Suprapubic skin (tissue), 4 donors: ENCODE results near the gene MAPK7. TPM values are rescaled to one million over a fixed set of nuclear protein-coding genes. Genes with fewer than 3 reads are reported as not detected.

Experiments used
- DNase-seq, 2 donors: peaks; one replicate each; pipeline ENCODE4 v3.0.0-alpha.2; 2019; ENCODE audit warnings: low spot score in 2 of 2
- H3K27ac ChIP-seq: fragments of 200-600 bp; sonication (generic); one replicate; pipeline ENCODE4 v1.5.1; 2019
- H3K27me3 ChIP-seq: fragments of 200-600 bp; sonication (generic); one replicate; pipeline ENCODE4 v1.5.1; 2019
- H3K36me3 ChIP-seq: fragments of 200-600 bp; sonication (generic); one replicate; pipeline ENCODE4 v1.5.1; 2019
- H3K4me1 ChIP-seq: fragments of 200-600 bp; sonication (generic); one replicate; pipeline ENCODE4 v1.5.1; 2019
- H3K4me3 ChIP-seq: fragments of 200-600 bp; sonication (generic); one replicate; pipeline ENCODE4 v1.5.1; 2019; ENCODE audit warnings: mild to moderate bottlenecking
- H3K9me3 ChIP-seq: fragments of 200-600 bp; sonication (generic); one replicate; pipeline ENCODE4 v1.5.1; 2019
- CTCF ChIP-seq, 2 donors: fragments of 200-600 bp in 1 of 2; fragments of 450-650 bp in 1 of 2; sonication (generic) in 1 of 2; IDR thresholded peaks; one replicate each; pipeline ENCODE4 v1.5.1; 2016 to 2019; ENCODE audit warnings: antibody characterized with exemption in 2 of 2, mild to moderate bottlenecking in 1 of 2, moderate library complexity in 1 of 2
- EP300 ChIP-seq: sonication (generic); formaldehyde crosslinking; IDR thresholded peaks from one replicate; pipeline ENCODE4 v1.6.1; 2017; ENCODE audit warnings: antibody characterized with exemption
- POLR2A ChIP-seq, 2 donors: fragments of 450-650 bp; IDR thresholded peaks; one replicate each; pipeline ENCODE4 v1.6.1; 2017; ENCODE audit warnings: antibody characterized with exemption in 2 of 2, mild to moderate bottlenecking in 2 of 2, moderate library complexity in 2 of 2
- POLR2AphosphoS5 ChIP-seq, 3 donors: sonication (generic); formaldehyde crosslinking; IDR thresholded peaks; one replicate each; pipeline ENCODE4 v1.6.1; 2017; ENCODE audit warnings: antibody characterized with exemption in 3 of 3
- WGBS: methylation state at CpG from one replicate; pipeline ENCODE4 v1.1.5; 2018; 5-methylcytosine and 5-hydroxymethylcytosine counted together
- total RNA-seq, 4 donors: library from RNA; depleted of rRNA; stranded (reverse); fragments of >200 nt; gene quantifications; one replicate each; pipeline ENCODE4 v1.1.0, GENCODE V29; 2016

Gene MAPK7
- total RNA-seq, 4 donors from 2014 or later: 30.9 to 47.1 (median 43.6) TPM

GRCh38 chr17:19361944-19362276 lies 16.4 kb upstream of the MAPK7 start:
- no peak for DNase-seq
- 17% methylated on average over 16 of the region's 16 CpGs for WGBS
- Histone ChIP-seq H3K36me3 (peaks cover 8% of the 10 kb centered on the region), H3K27ac (peak overlapping the region; percentile 75), H3K27me3 (no peaks in the 10 kb centered on the region), H3K4me1 (peaks cover 22% of the 10 kb centered on the region), H3K4me3 (peak overlapping the region; percentile 75), H3K9me3 (no peaks in the 10 kb centered on the region)
- no peak for TF ChIP-seq POLR2A (IDR thresholded peaks at IDR 0.05)
- no peak for TF ChIP-seq POLR2AphosphoS5 (IDR thresholded peaks at IDR 0.05)
- no peak for TF ChIP-seq CTCF (IDR thresholded peaks at IDR 0.05)
- TF ChIP-seq EP300: no peak

- no peak for TF ChIP-seq EP300
- no peak for TF ChIP-seq POLR2A (IDR thresholded peaks at IDR 0.05)
- TF ChIP-seq CTCF (IDR thresholded peaks at IDR 0.05): peak; percentile 89 to 95
- peak in 2 of 3 donors; percentile 48 to 64 for TF ChIP-seq POLR2AphosphoS5 (IDR thresholded peaks at IDR 0.05)
Measured at GRCh38 chr17:19362277-19363113, 15.8 kb upstream of the MAPK7 start, which contains the start of gene B9D1. B9D1 (minus strand) TSS chr17:19362723; CDS start chr17:19362569, 154 bp downstream.

GRCh38 chr17:19363114-19363438 lies 15.2 kb upstream of the MAPK7 start:
- H3K27ac ChIP-seq: peak overlapping the region; percentile 75
- peak overlapping the region; percentile 75 for H3K4me3 ChIP-seq
- H3K27me3 ChIP-seq: no peaks in the 10 kb centered on the region
- H3K4me1 ChIP-seq: peaks cover 22% of the 10 kb centered on the region
- no peaks in the 10 kb centered on the region for H3K9me3 ChIP-seq
- no peaks in the 10 kb centered on the region for H3K36me3 ChIP-seq
- 31% methylated on average over 14 of the region's 14 CpGs for WGBS
- no peak for DNase-seq
- TF ChIP-seq EP300: no peak
- TF ChIP-seq POLR2AphosphoS5 (IDR thresholded peaks at IDR 0.05): no peak
- TF ChIP-seq POLR2A (IDR thresholded peaks at IDR 0.05): no peak
- TF ChIP-seq CTCF (IDR thresholded peaks at IDR 0.05): no peak

More at GRCh38 chr17:19362277-19363113, 15.8 kb upstream of the MAPK7 start, which contains the start of gene B9D1:
- H3K4me1 ChIP-seq: peaks cover 22% of the 10 kb centered on the region
- peak; percentile 94 to 96 for DNase-seq
- H3K4me3 ChIP-seq: peak within 1 kb of the TSS; percentile 75
- H3K27ac ChIP-seq: peak within 1 kb of the TSS; percentile 75
- H3K36me3 ChIP-seq: peaks cover 5% of the 10 kb centered on the region
- H3K27me3 ChIP-seq: no peaks in the 10 kb centered on the region
- H3K9me3 ChIP-seq: no peaks in the 10 kb centered on the region
- 0% methylated on average over 28 of the region's 83 CpGs for WGBS

- TF ChIP-seq EP300 (no peak), POLR2A (IDR thresholded peaks at IDR 0.05) (no peak), POLR2AphosphoS5 (IDR thresholded peaks at IDR 0.05) (no peak), CTCF (IDR thresholded peaks at IDR 0.05) (no peak)
- WGBS: 51% methylated on average over 5 of the region's 6 CpGs
- no peak overlapping the region for H3K4me3 ChIP-seq
- H3K36me3 ChIP-seq: no peaks in the 10 kb centered on the region
- H3K9me3 ChIP-seq: no peaks in the 10 kb centered on the region
- H3K27me3 ChIP-seq: no peaks in the 10 kb centered on the region
- H3K27ac ChIP-seq: no peak overlapping the region
- peaks cover 22% of the 10 kb centered on the region for H3K4me1 ChIP-seq
- no peak for DNase-seq
Measured at GRCh38 chr17:19363460-19364035, 14.8 kb upstream of the MAPK7 start.

GRCh38 chr17:19364699-19365498 lies 13.4 kb upstream of the MAPK7 start:
- H3K27ac ChIP-seq: no peak overlapping the region
- no peaks in the 10 kb centered on the region for H3K27me3 ChIP-seq
- H3K9me3 ChIP-seq: no peaks in the 10 kb centered on the region
- DNase-seq: no peak
- no peak overlapping the region for H3K4me3 ChIP-seq
- WGBS: 74% methylated on average over 7 of the region's 14 CpGs
- TF ChIP-seq POLR2AphosphoS5 (IDR thresholded peaks at IDR 0.05) (no peak), CTCF (IDR thresholded peaks at IDR 0.05) (no peak), EP300 (no peak), POLR2A (IDR thresholded peaks at IDR 0.05) (no peak)
- H3K36me3 ChIP-seq: no peaks in the 10 kb centered on the region
- peaks cover 22% of the 10 kb centered on the region for H3K4me1 ChIP-seq
